ENCODE measurements around the gene ZNF490. TPM values are rescaled to one million over a fixed set of nuclear protein-coding genes. Genes with fewer than 3 reads are reported as not detected.

Gene ZNF490
- total and polyA plus RNA-seq, 8 donors: 0.25 to 7.5 (median 4.7) TPM; not detected in 2

- H3K4me3 ChIP-seq: no peak overlapping the region
- intact Hi-C loops (cut with DNase I; ENCODE audit: low total_unique reads): no loop called here
Observed at GRCh38 chr19:12655546-12655945, 44.9 kb upstream of the ZNF490 start.

GRCh38 chr19:12652219-12652618, 41.6 kb upstream of the ZNF490 start:
- H3K9me3 ChIP-seq: no peaks in the 10 kb centered on the region
- H3K4me3 ChIP-seq: no peak overlapping the region
- TF ChIP-seq, protein P1, sequence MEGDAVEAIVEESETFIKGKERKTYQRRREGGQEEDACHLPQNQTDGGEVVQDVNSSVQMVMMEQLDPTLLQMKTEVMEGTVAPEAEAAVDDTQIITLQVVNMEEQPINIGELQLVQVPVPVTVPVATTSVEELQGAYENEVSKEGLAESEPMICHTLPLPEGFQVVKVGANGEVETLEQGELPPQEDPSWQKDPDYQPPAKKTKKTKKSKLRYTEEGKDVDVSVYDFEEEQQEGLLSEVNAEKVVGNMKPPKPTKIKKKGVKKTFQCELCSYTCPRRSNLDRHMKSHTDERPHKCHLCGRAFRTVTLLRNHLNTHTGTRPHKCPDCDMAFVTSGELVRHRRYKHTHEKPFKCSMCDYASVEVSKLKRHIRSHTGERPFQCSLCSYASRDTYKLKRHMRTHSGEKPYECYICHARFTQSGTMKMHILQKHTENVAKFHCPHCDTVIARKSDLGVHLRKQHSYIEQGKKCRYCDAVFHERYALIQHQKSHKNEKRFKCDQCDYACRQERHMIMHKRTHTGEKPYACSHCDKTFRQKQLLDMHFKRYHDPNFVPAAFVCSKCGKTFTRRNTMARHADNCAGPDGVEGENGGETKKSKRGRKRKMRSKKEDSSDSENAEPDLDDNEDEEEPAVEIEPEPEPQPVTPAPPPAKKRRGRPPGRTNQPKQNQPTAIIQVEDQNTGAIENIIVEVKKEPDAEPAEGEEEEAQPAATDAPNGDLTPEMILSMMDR (IDR thresholded peaks at IDR 0.05): no peak
- TF ChIP-seq EP300 (IDR thresholded peaks at IDR 0.05) (no peak), POLR2AphosphoS5 (IDR thresholded peaks at IDR 0.05) (no peak), POLR2A (IDR thresholded peaks at IDR 0.05) (no peak)
- H3K4me1 ChIP-seq: peaks cover 10 to 17% (median 15%) of the 10 kb centered on the region in 4 donors
- no peak overlapping the region for H3K27ac ChIP-seq
- WGBS, 5 donors: 88 to 96% (median 96%) methylated on average over 6 of the region's 6 CpGs
- intact Hi-C loops (cut with DNase I; ENCODE audit: low total_unique reads): no loop called here
- peaks cover 15 to 57% (median 50%) of the 10 kb centered on the region in 4 donors for H3K36me3 ChIP-seq
- DNase-seq: no peak
- no peaks in the 10 kb centered on the region for H3K27me3 ChIP-seq

More at GRCh38 chr19:12655546-12655945, 44.9 kb upstream of the ZNF490 start:
- 93 to 97% (median 97%) methylated on average over 8 of the region's 8 CpGs for WGBS, 5 donors
- TF ChIP-seq POLR2AphosphoS5 (IDR thresholded peaks at IDR 0.05) (no peak), POLR2A (IDR thresholded peaks at IDR 0.05) (no peak), EP300 (IDR thresholded peaks at IDR 0.05) (no peak)
- H3K27me3 ChIP-seq: no peaks in the 10 kb centered on the region
- no peak overlapping the region for H3K27ac ChIP-seq
- H3K9me3 ChIP-seq: no peaks in the 10 kb centered on the region
- no peak for DNase-seq
- H3K36me3 ChIP-seq: peaks cover 25 to 88% (median 83%) of the 10 kb centered on the region in 4 donors
- no peaks in the 10 kb centered on the region for H3K4me1 ChIP-seq

DNA sequence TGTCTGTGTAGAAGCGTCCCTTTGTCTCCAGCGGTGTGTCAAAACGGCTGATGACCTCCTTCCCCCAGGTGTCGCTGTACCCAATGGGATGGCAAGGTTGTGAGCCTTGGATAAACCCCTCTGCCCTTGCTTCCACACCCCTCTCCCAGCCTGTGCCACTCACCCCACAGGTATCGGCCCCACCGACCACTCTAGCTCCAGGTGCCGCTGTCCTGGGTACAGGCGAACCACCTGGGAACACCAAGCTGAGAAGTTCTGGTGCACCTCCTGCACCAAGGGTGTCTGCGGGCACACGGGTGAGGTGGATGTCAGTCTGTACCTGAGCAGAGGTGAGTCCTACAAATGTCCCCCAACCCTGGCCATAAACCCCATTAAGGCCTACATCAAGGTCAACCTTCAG, 39.3 kb upstream of the ZNF490 start:
- peaks cover 10 to 19% (median 17%) of the 10 kb centered on the region in 4 donors for H3K4me1 ChIP-seq
- H3K36me3 ChIP-seq: peaks cover 0 to 39% (median 28%) of the 10 kb centered on the region in 4 donors
- no peaks in the 10 kb centered on the region for H3K27me3 ChIP-seq
- 93 to 98% (median 95%) methylated on average over 10 of the region's 10 CpGs for WGBS, 5 donors
- H3K27ac ChIP-seq: no peak overlapping the region
- no peak for TF ChIP-seq POLR2AphosphoS5 (IDR thresholded peaks at IDR 0.05)
- no peak for TF ChIP-seq EP300 (IDR thresholded peaks at IDR 0.05)
- TF ChIP-seq, protein P1 (IDR thresholded peaks at IDR 0.05): no peak
- no peak for TF ChIP-seq POLR2A (IDR thresholded peaks at IDR 0.05)
- intact Hi-C loops (cut with DNase I; ENCODE audit: low total_unique reads): no loop called here
- no peaks in the 10 kb centered on the region for H3K9me3 ChIP-seq
- no peak overlapping the region for H3K4me3 ChIP-seq
- no peak for DNase-seq

DNA sequence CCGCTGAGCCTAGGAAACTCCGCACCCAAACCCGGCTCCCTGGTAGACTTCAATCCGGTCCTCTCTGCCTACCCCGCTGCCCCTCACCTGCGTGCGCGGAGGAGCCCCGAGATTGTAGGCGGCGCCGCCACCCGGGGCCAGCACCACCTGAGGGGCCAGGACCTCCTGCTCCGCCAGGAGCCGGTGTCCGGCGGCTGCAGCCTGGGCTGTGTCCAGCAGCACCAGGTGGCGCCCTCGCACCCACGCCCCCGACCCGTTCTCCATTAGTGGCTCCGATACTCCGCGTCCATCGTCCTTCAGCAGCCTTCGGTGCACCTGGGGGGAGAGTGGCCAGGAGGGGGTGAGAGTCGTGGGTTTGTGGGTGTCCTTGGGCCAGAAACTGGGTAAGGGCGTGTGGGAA, 37.5 kb upstream of the ZNF490 start:
- H3K27ac ChIP-seq: no peak overlapping the region
- peak in 1 of 2 donors; percentile 56 for DNase-seq

More for the DNA sequence above, 37.5 kb upstream of the ZNF490 start:
- peaks cover 0 to 30% (median 14%) of the 10 kb centered on the region in 4 donors for H3K36me3 ChIP-seq
- peak overlapping the region; percentile 41 to 48 (median 44) for H3K4me3 ChIP-seq
- 8 to 25% (median 19%) methylated on average over 24 to 29 of the region's 29 CpGs for WGBS, 5 donors
- H3K27me3 ChIP-seq: no peaks in the 10 kb centered on the region
- peaks cover 10 to 19% (median 17%) of the 10 kb centered on the region in 4 donors for H3K4me1 ChIP-seq
- intact Hi-C loops (cut with DNase I; ENCODE audit: low total_unique reads): no loop called here
- TF ChIP-seq EP300 (IDR thresholded peaks at IDR 0.05) (no peak), POLR2AphosphoS5 (IDR thresholded peaks at IDR 0.05) (no peak), POLR2A (IDR thresholded peaks at IDR 0.05) (no peak)
- TF ChIP-seq, protein P1 (IDR thresholded peaks at IDR 0.05): peak in 1 of 7 experiments; percentile 19
- no peaks in the 10 kb centered on the region for H3K9me3 ChIP-seq

Data from stomach (tissue), 9 donors.